ENCODE results near the gene PKP2.

DNA sequence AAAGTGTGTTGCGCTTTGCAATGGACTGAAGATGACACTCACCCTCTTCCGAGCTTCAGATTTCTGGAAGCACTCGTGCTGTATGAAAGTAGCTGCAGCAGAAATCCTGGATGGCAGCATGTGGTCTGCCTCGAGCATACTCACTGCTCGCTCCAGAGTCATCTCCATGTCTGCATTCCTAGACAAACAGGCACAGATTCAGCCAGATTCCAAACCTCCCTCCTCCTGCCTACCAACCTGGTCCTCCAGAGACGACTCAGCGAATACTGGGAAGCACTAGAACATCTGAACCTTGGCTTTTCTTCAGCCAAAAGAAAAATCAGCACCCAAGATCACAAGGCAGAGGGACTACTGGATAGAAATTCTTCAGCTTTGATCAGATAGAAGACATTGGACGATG, 27.7 kb downstream of the PKP2 start:
- TF ChIP-seq, protein P1, sequence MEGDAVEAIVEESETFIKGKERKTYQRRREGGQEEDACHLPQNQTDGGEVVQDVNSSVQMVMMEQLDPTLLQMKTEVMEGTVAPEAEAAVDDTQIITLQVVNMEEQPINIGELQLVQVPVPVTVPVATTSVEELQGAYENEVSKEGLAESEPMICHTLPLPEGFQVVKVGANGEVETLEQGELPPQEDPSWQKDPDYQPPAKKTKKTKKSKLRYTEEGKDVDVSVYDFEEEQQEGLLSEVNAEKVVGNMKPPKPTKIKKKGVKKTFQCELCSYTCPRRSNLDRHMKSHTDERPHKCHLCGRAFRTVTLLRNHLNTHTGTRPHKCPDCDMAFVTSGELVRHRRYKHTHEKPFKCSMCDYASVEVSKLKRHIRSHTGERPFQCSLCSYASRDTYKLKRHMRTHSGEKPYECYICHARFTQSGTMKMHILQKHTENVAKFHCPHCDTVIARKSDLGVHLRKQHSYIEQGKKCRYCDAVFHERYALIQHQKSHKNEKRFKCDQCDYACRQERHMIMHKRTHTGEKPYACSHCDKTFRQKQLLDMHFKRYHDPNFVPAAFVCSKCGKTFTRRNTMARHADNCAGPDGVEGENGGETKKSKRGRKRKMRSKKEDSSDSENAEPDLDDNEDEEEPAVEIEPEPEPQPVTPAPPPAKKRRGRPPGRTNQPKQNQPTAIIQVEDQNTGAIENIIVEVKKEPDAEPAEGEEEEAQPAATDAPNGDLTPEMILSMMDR (IDR thresholded peaks at IDR 0.05), result no peak
- no peak for TF ChIP-seq POLR2A (IDR thresholded peaks at IDR 0.05)
